ENCODE measurements around the gene CUX1.
"Not testable (repeated sequence)": the region's sequence is repeated elsewhere in the genome, so short reads cannot be mapped to it uniquely, and the experiment has no call there.

CUX1 gene

DNA sequence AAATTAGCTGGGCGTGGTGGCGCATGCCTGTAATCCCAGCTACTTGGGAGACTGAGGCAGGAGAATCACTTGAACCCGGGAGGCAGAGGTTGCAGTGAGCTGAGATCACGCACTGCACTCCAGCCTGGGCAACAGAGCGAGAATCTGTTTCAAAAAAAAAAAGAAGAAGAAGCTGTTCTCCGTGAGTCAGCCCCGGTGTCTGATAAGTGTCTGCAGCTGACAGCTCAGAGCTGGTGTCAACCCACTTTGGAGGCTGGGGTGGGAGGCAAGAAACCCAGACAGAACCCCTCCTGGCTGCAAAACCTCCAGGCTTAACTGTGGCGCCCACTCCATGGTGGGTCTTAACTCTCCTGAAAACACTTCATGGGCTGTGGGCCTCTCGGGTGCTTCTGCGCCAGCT is 170.6 kb downstream of the CUX1 start:
- DNase-seq: not testable (repeated sequence)

DNA sequence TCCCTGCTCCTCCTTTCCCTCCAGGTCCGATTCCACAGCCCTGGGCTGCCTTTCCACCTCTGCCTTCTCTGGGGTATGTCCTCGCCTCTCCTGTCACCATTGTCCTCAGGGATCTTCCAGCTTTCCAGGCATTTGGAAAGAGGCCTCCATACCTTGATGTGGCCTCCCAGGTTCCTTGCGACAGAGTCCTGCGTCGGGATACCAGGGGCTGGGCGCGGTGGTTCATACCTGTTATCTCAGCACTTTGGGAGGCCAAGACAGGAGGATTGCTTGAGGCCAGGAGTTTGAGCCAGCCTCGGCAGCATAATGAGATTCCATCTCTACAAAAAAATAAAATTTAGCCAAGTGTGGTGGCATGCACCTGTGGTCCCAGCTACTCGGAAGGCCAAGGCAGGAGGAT is 171.1 kb downstream of the CUX1 start:
- no peak for DNase-seq

DNA sequence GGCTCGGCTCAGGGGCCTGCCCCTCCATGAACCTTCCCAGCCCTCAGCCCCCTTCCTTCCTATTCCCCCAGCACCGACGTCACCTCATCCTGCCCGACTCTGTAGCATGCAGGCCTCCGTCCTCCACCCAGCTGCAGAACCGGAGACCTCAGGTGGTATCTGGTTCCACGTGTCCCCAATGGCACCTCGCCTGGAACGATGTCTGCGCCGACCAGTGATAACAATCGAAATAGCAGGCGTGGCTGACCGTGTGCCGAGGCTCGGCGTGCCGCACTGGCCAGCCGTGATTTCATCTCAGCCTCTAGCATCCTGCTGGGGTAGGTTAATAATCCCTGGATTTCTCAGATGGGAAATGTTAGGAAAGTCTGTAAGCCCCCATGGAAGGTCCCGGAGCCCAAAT is 171.7 kb downstream of the CUX1 start:
- DNase-seq: no peak

DNA sequence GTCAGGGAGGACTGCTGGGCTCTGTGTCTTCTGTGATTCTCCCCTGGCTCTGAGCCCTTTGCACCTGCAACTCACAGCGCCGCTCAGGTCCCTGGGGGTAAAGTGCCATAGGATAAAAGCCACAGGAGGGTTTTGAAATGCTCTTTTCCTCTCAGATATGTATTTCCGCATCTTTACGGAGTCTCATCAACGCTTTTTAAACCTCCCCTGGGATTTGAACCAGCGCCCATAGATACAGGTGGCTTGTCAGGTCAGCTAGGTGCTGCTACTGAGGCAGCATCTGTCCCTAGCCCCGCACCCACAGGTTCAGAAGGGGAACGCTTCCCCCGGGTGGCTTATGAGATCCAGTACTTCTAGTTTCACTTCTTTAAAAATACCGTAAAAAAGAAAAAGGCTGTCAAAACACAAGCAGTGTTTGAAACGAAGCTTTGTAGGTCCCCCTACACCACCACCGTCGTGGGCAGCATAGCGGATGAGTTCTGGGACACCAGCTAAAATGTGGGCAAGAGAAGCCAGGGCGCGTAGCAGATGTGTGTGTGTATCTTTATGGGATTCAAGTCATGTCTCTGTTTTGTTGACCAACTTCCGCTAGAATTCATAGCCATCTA is 173.5 kb downstream of the CUX1 start:
- DNase-seq: no peak

DNA sequence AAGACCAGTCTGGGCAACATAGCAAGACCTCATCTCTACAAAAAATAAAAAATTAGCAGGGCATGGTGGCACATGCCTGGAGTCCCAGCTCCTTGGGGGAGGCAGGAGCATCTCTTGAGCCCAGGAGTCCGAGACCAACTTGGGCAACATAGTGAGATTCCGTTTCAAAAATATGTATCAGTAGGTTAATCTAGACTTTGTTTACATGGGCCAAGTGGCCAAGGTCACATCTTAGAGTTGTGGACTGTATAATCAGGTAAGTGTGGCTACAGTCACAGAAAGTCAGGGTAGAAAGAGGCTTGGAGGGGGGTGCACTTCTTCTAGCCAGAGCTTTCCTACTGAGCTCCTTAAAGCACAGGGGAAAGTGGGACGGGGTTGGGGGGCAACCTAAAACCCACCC is 174.4 kb downstream of the CUX1 start:
- DNase-seq: no peak

DNA sequence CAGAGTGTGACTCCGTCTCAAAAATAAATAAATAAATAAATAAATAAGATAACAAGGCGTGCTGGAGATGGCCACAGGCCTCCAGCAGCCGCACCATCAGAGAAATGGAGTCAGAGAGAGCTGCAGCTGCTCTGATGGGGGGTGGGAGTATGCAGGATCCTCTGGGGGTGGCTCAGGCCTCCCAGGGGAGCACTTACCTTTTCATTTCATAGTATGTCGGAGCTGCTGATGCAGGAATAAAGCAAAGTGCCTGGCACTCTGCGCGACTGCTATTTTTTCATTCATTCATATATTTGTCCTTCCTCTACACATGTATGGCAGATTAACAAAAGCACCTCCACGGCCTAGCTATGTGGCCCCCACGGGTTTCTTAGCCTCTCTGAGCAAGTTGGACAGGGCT is 175.9 kb downstream of the CUX1 start:
- DNase-seq: no peak

DNA sequence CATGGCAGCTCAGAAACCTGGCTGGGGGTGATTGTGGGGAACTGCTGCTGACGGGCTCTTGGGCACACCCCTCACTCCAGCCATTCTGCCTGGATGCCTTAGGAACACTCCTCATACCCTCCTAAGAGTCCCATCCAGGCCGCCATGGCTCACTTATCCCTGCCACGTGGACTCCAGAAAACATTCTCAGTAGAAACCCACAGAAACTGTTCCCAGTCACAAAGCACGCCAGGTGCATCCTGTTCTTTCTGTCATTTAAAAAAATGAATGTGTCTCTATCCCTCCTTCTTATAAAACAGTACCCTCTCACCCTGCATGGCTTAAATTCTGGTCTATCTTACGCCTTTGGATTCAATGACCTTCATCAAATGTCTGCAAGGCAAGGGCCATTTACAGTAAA is 177.7 kb downstream of the CUX1 start:
- DNase-seq: no peak

DNA sequence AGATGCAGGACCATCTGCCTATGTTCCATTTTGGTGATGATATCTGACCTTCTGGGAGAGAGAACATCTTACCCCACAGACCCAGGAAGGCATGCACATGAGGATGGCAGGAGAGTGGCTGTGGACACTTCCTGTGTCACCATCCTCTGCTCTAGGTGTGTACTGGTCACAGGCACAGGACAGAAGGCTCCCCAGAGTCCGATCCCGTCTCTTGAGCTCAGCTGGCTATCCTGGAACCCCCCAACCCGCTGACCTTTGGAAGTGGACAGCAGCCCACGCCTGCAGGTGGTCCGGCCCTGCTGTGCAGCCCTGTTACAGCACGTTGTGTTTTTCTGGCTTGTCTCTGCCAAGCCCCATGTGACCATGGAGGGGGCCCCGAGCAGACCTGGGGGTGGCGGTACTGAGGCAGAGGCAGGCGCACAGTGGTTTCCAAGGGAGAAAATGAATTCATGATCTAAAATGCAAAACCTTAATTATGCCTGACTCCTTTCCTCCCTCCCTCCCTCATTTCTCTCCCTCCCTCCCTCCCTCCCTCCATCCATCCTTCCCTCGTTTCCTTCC is 178.8 kb downstream of the CUX1 start:
- DNase-seq: peak; percentile 20 to 53

DNA sequence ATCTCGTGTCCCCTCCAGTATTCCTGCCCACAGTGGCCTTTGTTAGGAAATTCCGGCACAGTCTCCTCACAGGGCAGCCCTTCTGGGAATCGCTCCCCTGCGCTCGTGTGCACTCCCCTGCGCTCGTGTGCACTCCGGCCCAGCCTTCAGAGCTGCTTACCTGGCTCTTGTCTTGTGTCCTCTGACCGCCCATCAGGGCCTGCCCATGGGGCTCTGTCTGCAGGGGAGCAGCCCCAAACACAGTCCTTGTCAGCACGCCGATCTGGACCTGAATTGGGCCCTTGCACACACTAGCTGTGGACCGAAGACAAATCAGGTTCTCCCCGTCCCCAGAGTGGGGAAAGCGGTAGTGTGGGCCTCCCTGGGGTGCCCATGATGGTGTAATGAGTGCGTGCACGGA is 179.4 kb downstream of the CUX1 start:
- DNase-seq: no peak

DNA sequence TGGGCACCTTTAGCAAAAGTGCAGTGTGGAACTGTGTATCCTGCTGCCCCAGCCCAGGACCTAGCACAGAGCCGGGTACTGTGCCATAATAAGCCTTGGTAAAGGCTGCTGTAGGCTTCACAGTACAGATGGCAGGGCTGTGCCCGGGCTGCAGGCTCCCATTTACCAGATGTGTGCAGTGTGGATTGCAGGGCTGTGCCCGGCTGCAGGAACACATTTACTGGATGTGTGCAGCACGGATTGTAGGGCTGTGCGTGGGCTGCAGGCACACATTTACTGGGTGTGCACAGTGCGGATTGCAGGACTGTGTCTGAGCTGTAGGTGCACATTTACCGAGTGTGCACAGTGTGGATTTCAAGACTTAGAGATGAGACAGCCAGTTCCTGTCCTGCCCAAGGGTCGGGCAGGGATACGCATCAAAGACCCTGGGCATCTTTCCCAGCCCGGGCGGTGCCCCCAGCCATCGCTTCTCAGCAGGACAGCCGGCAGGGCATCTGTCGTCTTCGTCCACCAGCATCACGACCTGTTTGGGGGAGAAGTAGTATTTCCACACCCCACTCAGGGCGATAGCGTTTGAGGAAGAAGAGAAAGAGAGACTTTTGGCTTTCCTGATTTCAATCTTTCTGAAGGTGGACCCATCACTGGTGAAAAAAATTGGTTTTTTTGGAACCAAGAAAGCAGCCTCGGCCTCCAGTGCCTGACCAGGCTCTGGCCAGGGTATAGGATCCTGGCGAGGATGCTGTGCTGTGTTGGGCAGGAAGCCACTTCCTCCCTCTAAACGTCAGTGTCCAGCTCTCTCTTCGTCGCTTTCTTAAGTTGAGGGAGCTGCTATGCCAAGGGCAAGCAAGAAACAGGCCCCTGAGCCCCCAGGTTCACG is 180.8 kb downstream of the CUX1 start:
- DNase-seq: peak in 1 of 2 experiments; percentile 35

DNA sequence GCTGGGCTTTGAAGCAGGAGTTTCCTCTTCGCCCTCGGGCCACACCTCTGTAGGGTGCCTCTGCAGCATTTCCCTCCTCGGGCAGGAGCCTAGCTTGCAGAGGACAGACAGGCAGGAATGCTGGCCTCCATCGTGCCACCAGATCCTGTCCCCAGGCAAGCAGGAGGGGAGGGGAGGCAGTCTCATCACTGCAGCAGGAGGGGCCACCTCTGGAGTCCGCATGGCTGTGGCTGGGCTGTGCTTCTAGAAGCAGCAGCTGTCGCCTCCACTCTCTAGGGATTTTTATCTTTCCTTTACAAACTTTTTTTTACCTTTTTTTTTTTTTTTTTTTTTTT is 181.4 kb downstream of the CUX1 start:
- DNase-seq: no peak

DNA sequence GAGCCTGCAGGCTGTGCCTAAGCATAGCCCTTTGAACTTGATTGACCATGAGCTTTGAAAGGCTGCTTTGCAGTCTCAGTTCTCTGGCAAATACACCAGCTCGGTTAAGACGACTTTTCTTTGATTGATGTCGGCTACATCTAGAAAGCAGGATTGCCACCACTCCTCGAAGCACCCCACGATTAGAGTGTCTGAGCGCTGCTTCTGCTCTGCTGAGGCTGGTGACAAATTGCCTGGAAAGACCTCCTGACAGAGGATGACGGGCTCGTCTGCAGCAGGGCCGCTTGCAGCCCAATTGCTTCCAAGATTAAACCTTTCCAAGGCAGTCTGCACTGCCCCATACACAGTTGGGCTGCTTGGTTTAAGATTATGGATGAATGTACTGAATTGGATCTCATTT is 182.0 kb downstream of the CUX1 start:
- DNase-seq: no peak

DNA sequence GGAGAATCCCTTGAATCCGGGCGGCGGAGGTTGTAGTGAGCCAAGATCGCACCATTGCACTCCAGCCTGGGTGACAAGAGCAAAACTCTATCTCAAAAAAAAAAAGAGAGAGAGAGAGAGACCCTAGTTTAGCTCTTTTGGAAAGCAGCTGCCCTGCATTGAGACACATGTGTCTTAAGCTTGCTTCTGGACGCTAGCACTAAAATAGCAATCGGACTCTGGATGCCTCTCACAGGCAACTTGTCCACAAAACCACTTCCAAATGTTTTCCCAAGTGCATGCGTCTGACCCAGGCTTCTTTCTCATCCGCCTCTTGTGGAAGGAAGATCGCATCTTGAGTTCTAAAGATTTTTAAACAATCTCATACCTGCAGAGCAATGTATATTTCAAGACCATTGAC is 182.7 kb downstream of the CUX1 start:
- DNase-seq: no peak

DNA sequence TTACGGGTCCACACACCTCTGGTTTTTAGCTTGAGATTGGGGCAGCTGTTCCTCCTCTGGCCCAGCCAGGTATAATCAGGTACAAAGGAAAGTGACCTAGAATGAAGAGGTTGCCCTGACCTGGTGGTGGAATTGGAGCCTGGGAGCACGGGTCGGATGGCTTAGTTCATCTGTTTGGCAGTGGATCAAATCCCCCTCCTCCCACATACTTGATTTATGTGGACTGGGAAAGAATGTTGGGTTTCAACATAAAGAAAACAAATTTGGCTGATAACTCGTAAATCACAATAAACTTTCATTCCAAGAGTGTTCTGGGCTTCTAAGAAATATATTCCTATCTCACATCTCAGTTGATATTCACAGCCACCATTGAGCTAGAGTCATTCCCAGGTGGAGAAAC is 186.8 kb downstream of the CUX1 start:
- DNase-seq: no peak

DNA sequence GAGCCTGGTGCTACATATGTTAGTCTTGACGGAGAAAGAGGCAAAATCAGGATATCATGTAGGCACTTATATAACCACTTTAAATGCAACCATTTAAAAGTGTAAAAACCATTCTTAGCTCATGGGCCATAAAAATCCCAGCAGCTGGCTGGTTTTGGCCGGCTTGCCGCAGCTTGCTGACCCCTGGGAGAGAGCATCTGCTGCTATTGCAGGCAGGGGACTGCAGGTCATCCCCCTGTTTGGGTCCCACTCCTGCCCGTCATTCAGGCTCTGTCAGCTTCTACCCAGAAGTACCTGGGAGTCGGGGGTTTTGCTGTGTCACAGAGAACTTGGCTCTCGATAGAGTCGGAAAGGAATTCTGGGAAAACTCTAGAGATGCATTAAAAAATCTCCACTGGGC is 187.4 kb downstream of the CUX1 start:
- no peak for DNase-seq

DNA sequence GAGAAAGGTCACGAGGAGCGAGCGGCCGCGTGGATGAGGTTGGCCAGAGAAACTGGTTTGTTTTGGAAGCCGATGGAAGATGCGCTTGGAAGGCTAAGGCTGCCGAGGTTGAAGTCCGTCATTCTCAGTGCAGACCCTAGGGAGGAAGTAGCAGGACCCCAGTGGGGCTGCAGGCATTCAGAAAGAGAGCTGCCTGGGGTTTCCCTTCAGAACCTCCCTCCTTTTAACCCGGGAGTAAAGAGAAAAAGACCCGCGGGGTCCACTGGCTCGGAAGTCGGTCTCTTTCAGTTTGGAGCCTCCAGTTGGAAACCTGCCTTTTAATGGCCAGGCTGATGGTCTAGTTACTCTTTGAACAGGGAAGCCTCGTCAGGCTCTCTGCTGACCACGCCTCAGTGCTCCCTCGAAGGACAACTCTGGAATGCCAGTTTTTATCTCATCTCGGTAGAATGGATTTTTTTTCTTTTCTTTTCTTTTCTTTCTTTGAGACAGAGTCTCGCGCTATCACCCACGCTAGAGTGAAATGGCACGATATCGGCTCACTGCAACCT is 188.6 kb downstream of the CUX1 start:
- no peak for DNase-seq

DNA sequence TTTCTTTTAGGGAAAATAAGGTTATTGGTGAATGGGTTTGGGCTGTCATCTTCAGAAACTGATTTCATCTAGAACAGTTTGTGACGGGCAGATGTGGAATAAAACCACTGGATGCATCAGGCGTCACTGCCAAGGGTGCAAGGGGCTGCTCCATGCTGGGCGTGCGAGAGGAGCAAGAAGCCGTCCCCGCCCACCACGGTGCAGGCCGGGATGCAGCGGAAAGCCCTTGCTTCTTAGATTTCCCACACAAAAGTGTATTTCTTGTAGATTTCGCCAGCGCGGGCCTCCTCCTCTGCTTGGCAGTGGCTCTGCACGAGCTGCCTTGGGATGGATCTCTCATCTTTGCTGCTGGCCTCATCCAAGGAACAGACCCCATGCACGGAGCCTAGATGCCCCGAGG is 189.3 kb downstream of the CUX1 start:
- DNase-seq: no peak

DNA sequence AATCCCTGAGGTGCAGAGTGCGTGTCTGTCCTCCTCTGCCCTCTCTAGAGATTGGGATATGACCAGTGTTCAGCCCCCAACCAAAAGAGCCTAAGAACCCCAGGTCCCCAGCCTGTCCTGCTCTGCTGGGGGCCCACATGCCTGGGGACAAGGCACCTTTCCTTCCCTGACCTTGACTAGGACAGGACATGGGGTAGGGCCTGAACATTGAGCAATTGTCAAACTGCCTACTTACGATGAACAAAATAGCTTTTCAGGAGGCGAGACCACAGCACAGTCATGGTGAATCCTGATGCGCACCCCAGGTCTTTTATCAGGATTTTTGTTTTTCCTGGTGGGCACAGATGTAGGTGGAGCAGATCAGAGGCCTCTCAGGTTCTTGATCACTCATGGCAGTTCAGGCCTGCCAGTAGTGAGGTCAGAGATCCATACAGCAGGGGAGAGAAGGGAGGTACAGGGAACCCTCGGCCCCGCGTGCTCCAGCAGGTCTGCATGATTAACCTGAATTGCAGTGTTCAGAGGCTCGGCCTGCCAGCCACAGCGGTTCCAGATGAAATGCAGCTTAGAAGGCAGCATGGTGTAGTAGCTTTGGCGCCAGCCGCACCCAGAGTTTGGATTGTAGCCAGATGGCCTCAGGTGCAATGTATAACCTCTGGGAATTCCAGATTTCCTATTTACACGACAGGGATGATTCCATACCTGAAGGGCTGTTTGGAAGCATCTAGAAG is 191.3 kb downstream of the CUX1 start:
- no peak for DNase-seq

DNA sequence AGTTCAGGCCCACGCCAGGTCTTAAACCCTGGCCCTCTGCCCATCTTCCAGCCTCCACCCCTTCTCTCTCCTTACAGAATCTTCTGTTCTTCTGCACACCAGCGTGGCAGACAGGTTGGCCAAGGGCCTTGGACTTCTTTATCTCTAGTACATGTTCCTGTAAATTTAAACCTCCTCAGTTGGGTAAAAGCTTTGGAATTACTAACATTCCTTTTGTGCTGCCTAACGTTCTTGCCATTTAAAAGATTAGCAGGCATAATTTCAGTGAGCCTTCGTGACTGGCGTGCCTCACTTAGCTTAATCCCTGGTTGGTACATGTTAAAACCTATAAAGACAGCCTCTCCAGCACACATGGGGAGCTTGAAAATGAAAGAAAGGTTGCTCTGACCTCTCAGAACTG is 192.2 kb downstream of the CUX1 start:
- no peak for DNase-seq

DNA sequence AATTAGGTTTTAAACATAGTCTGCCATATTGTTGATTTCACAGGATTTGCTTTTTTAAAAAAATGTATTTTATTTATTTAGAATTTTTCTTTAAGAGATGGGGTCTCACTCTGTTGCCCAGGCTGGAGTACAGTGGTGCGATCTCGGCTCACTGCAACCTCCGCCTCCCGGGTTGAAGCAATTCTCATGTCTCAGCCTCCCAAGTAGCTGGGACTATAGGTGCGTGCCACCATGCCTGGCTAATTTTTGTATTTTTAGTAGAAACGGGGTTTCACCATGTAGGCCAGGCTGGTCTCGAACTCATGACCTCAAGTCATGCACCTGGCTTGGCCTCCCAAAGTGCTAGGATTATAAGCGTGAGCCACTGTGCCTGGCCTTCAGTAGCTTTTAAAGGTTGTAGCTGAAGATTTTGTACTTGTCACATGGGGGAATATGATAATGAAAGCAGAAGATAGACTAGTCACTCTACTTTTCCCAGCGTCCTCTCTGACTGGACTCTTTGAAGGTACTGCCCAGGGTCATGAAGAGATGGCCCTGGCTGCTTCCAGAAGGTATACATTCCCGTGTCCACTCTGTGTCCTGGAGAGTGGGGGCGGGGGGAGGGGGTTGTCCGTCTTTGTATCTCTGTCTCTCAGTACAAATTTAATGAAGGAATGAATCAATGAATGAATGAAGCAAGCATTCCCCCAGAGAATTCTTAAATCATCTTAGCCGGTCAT is 194.8 kb downstream of the CUX1 start:
- not testable (repeated sequence) for DNase-seq

DNA sequence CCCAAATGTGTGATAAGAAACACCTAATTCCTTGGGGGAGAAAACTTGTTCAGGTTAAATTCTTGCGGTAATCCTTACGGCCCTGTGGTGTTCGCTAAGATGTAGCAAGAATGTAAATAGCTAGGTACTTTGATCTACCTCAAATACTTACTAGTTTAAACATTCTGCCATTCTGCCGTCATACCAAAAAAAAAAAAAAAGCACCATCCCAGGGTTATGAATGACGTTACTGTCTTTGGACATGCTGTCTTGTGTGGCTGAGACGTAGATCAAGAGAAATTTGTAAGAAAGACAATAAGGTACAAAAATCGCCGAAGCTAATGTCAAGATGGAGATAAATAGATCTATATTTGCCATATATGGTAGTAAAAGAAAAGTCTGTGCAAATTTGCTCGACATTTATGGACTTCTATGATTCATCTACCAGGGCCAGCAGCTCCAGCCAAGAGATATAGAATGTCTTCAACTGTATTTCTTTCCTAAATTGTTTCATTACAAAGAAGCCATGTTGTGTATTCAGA is 195.6 kb downstream of the CUX1 start:
- DNase-seq: no peak

DNA sequence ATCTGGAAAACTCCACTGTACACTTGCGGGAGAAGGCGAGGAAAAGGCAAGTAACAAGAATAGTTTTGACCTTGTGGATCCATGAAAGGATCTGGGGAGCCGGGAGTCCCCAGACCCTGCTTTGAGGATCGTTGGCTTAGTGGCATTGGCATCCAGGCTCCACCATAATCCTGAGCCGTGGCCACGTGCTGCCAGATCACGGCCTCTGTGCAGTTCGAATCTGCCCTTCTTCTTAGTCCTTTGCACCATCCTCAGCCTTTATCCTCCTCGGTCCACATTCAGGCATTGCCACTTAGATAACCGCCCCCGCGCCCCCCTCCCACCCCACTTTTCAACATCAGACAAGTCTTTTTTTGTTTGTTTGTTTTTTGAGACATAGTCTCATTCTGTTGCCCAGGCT is 201.4 kb downstream of the CUX1 start:
- no peak for DNase-seq

DNA sequence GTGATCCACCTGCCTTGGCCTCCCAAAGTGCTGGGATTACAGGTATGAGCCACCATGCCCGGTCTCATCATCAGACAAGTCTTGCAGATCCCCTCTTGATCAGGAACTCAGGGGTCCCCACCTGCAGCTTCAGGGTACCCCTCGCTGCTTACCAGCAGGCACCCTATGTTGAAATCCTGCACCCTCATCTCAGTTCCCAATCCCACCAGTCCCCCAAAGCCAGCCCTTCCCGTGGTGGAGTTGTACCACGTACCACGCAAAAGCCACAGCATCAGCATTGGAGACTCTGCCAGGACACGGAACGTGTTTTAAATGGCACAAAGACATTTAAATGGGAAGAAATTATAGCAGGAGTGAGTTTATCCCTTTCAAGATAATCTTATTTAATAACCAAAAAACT is 202.0 kb downstream of the CUX1 start:
- DNase-seq: no peak
